B cell (primary cell): ENCODE results near the gene ACAP2. TPM values are rescaled to one million over a fixed set of nuclear protein-coding genes. Genes with fewer than 3 reads are reported as not detected.

ENCODE experiments used
- ATAC-seq: fragments of 200-7000 bp; cut with Tn5 transposase; one replicate; pipeline ENCODE4 v1.10.0; 2021; ENCODE audit warnings: low read depth, mild to moderate bottlenecking, moderate number of reproducible peaks, moderate library complexity
- CTCF ChIA-PET: fragments of 350-600 bp; sonication (Branson Sonifier 250); formaldehyde crosslinking; loops from one replicate; lab custom pipeline; 2021; ENCODE audit warnings: antibody characterized with exemption, inconsistent platforms; lab: Charles Lee
- POLR2A ChIA-PET: fragments of 350-600 bp; sonication (Branson Sonifier 250); formaldehyde crosslinking; loops from one replicate; lab custom pipeline; 2021; ENCODE audit warnings: antibody characterized with exemption; lab: Charles Lee
- DNase-seq: peaks from one replicate; pipeline ENCODE4 v3.0.0; 2013
- H2AFZ ChIP-seq: 2 replicates; pipeline ENCODE4 v1.6.1; 2012; ENCODE audit warnings: mild to moderate bottlenecking, low read depth, low read length; ENCODE audit not compliant: insufficient read depth, poor library complexity, severe bottlenecking
- H3K27ac ChIP-seq, 2 donors: 1 replicate in 1 of 2; 2 replicates in 1 of 2; pipeline ENCODE4 v1.5.1; 2012 to 2013; ENCODE audit warnings: low read length in 2 of 2, mild to moderate bottlenecking in 2 of 2, moderate library complexity in 1 of 2
- H3K27me3 ChIP-seq, 4 experiments: fragments of 200-600 bp in 1 of 4; sonication (generic) in 1 of 4; replicated peaks in 1 of 4; 1 replicate in 2 of 4; 2 replicates in 2 of 4; pipeline versions ENCODE4 v1.6.1 to v1.7.0; 2013 to 2016; ENCODE audit warnings: low read length in 3 of 4, mild to moderate bottlenecking in 2 of 4, mixed read lengths in 1 of 4, moderate library complexity in 1 of 4; ENCODE audit not compliant: insufficient read depth in 4 of 4, control insufficient read depth in 3 of 4; ENCODE audit errors: control extremely low read depth in 1 of 4
- H3K36me3 ChIP-seq, 2 experiments: replicated peaks in 1 of 2; 1 replicate in 1 of 2; 2 replicates in 1 of 2; pipeline versions ENCODE4 v1.6.1 to v1.7.1; 2013; ENCODE audit warnings: low read length in 1 of 2; ENCODE audit not compliant: insufficient read depth in 2 of 2, control insufficient read depth in 1 of 2; ENCODE audit errors: control extremely low read depth in 1 of 2, extremely low read depth in 1 of 2
- H3K4me1 ChIP-seq, 2 donors: fragments of 200-600 bp in 1 of 2; sonication (generic) in 1 of 2; 1 replicate in 1 of 2; 2 replicates in 1 of 2; pipeline versions ENCODE4 v1.5.1 to v1.6.1; 2013 to 2017; ENCODE audit warnings: low read length in 2 of 2; ENCODE audit not compliant: control insufficient read depth in 2 of 2, insufficient read depth in 2 of 2
- H3K4me2 ChIP-seq: replicated peaks from 2 replicates; pipeline ENCODE3; 2012; ENCODE audit warnings: mild to moderate bottlenecking, low read depth, low read length; ENCODE audit not compliant: poor library complexity, severe bottlenecking
- H3K4me3 ChIP-seq, 5 experiments: fragments of 200-600 bp in 1 of 5; sonication (generic) in 1 of 5; 1 replicate in 3 of 5; 2 replicates in 2 of 5; pipeline versions ENCODE4 v1.5.1 to v1.7.0; 2011 to 2016; ENCODE audit warnings: low read length in 4 of 5, mild to moderate bottlenecking in 4 of 5, low read depth in 2 of 5, control low read depth in 1 of 5, moderate library complexity in 1 of 5; ENCODE audit not compliant: insufficient read depth in 1 of 5; ENCODE audit errors: control extremely low read depth in 1 of 5, extremely low read depth in 1 of 5
- H3K79me2 ChIP-seq: fragments of 200-600 bp; sonication (generic); one replicate; pipeline ENCODE4 v1.6.0; 2016; ENCODE audit warnings: low read length; ENCODE audit not compliant: control insufficient read depth, insufficient read depth
- H3K9ac ChIP-seq: fragments of 200-600 bp; sonication (generic); 2 replicates; pipeline ENCODE4 v1.6.1; 2017; ENCODE audit warnings: mild to moderate bottlenecking, low read length, moderate library complexity
- H3K9me3 ChIP-seq, 3 donors: one replicate each; pipeline versions ENCODE4 v1.6.1 to v1.7.1; 2013; ENCODE audit warnings: low read length in 2 of 3; ENCODE audit not compliant: control insufficient read depth in 2 of 3, insufficient read depth in 1 of 3; ENCODE audit errors: control extremely low read depth in 1 of 3
- H4K20me1 ChIP-seq: 2 replicates; pipeline ENCODE4 v1.6.0; 2012; ENCODE audit warnings: mild to moderate bottlenecking, low read length; ENCODE audit not compliant: insufficient read depth, control insufficient read depth, poor library complexity, severe bottlenecking
- H3K27ac Mint-ChIP-seq: one replicate; pipeline ENCODE4 v1.8.0; 2021; ENCODE audit warnings: mixed read lengths
- H3K27me3 Mint-ChIP-seq: one replicate; pipeline ENCODE4 v1.8.0; 2021; ENCODE audit warnings: mixed read lengths
- H3K4me1 Mint-ChIP-seq: one replicate; pipeline ENCODE4 v1.8.0; 2021; ENCODE audit warnings: mixed read lengths
- H3K4me3 Mint-ChIP-seq: one replicate; pipeline ENCODE4 v1.8.0; 2021; ENCODE audit warnings: mixed read lengths
- H3K9me3 Mint-ChIP-seq: one replicate; pipeline ENCODE4 v1.8.0; 2022; ENCODE audit warnings: mixed read lengths; ENCODE audit not compliant: insufficient read depth
- EZH2 ChIP-seq: IDR thresholded peaks from 2 replicates; pipeline ENCODE4 v1.6.1; 2012; ENCODE audit warnings: borderline replicate concordance, low read depth, mild to moderate bottlenecking, moderate library complexity, low read length; ENCODE audit not compliant: insufficient read depth, poor library complexity, severe bottlenecking
- WGBS: methylation state at CpG from one replicate; pipeline ENCODE4 v1.1.5; 2013; ENCODE audit warnings: missing lambda C conversion rate; ENCODE audit not compliant: insufficient coverage; 5-methylcytosine and 5-hydroxymethylcytosine counted together
- intact Hi-C: fragments of 100-400 bp; cut with micrococcal nuclease; formaldehyde crosslinking; loops from one replicate; pipeline ENCODE4 v1.10.0; 2022
- polyA plus RNA-seq: library from polyadenylated mRNA; depleted of rRNA; stranded (reverse); fragments of >200 nt; gene quantifications from 2 replicates; pipeline ENCODE4 v1.2.3, GENCODE V29; 2012
- total RNA-seq, 2 donors: library from RNA; stranded (reverse); fragments of 120-200 nt in 1 of 2; gene quantifications; 1 replicate in 1 of 2; 2 replicates in 1 of 2; pipeline versions ENCODE4 v1.2.3 to v1.2.4, GENCODE V29; 2013 to 2022
- TF ChIP-seq, protein P1 (sequence below): fragments of 200-600 bp; IDR thresholded peaks from one replicate; pipeline ENCODE4 v1.8.0; 2022; ENCODE audit warnings: antibody characterized with exemption, mild to moderate bottlenecking

The ACAP2 gene
- total and polyA plus RNA-seq, 2 donors (not counting 1 experiment from before 2014, with no cell fraction given) = 18.6 to 113 TPM

DNA sequence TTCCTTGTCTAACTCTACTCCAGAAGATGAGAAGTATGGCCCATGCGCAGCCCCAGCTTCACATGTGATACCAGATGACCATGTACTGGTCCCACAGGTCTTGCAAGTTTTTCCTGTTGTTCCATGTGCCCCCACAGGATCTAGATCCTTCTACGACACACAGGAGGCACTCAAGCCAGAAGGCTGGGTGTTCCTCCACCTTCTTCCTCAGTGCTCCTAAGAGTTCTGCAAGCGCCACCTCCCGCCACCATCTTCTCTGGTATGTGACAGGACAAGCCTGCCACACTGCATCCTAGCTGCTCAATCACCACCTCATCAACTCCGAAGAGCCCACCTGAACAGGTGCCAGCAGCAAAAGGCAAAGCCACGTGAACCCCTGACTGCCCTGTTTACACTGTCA lies 214.9 kb downstream of the ACAP2 start:
- TF ChIP-seq, protein P1, sequence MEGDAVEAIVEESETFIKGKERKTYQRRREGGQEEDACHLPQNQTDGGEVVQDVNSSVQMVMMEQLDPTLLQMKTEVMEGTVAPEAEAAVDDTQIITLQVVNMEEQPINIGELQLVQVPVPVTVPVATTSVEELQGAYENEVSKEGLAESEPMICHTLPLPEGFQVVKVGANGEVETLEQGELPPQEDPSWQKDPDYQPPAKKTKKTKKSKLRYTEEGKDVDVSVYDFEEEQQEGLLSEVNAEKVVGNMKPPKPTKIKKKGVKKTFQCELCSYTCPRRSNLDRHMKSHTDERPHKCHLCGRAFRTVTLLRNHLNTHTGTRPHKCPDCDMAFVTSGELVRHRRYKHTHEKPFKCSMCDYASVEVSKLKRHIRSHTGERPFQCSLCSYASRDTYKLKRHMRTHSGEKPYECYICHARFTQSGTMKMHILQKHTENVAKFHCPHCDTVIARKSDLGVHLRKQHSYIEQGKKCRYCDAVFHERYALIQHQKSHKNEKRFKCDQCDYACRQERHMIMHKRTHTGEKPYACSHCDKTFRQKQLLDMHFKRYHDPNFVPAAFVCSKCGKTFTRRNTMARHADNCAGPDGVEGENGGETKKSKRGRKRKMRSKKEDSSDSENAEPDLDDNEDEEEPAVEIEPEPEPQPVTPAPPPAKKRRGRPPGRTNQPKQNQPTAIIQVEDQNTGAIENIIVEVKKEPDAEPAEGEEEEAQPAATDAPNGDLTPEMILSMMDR = no peak
- TF ChIP-seq EZH2 = no peak
- CTCF ChIA-PET = interaction anchor here (0.7 to 2.2 kb wide), 3 partner anchors 98 to 545 kb away, joined by 4 to 12 read pairs (median 5); no protein-coding TSS in a partner anchor

DNA sequence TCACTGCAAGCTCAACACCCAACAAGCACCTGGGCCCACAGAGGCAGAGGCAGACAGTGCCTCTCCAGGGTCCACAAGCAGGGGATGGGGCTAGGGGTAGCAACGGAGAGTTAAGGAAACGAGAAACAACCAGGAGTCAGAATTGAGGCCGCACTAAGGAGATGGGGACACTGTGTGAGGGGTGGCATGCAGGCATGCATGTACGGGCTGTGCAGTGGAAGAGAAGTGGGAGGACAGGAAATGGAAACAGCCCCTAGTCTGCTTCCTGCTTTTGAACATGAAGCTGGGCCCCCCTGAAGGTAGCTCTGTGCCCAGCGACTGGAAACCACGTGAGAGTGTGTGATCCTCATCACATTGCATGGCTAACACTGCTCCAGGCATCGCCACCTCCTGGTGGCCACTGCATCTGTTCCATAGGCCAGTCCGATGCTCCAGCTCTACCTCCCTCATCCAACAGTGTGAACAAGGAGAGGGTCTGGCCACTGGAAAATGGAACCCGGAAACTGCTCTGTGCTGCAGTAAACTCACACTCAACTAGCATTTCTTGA lies 215.8 kb downstream of the ACAP2 start:
- H4K20me1 ChIP-seq = no peaks in the 10 kb centered on the region
- H3K9ac ChIP-seq = no peak overlapping the region
- H2AFZ ChIP-seq = peak overlapping the region; percentile 31
- ChIA-PET POLR2A (interaction anchor here (0.7 kb wide), 1 partner anchor 76 kb away, joined by 3 read pairs; no protein-coding TSS in a partner anchor), CTCF (interaction anchor here (1.3 to 2.2 kb wide), 3 partner anchors 120 to 544 kb away, joined by 4 to 12 read pairs (median 5); no protein-coding TSS in a partner anchor)
- peaks cover 0 to 11% of the 10 kb centered on the region in 2 donors for H3K4me1 ChIP-seq
- H3K36me3 ChIP-seq = no peaks in the 10 kb centered on the region
- no peak for TF ChIP-seq EZH2
- TF ChIP-seq, protein P1 = no peak
- WGBS = 61% methylated on average over 8 of the region's 9 CpGs
- Mint-ChIP-seq H3K4me3 (no peak overlapping the region), H3K27me3 (no peaks in the 10 kb centered on the region), H3K27ac (no peak overlapping the region), H3K9me3 (peaks cover 2% of the 10 kb centered on the region), H3K4me1 (peaks cover 19% of the 10 kb centered on the region)
- DNase-seq (no peak), ATAC-seq (peak; percentile 36)
- H3K4me2 ChIP-seq = no peak overlapping the region
- H3K27ac ChIP-seq = no peak overlapping the region
- intact Hi-C loops = no loop called here
- no peaks in the 10 kb centered on the region for H3K9me3 ChIP-seq
- no peaks in the 10 kb centered on the region for H3K27me3 ChIP-seq
- H3K79me2 ChIP-seq = no peaks in the 10 kb centered on the region
- H3K4me3 ChIP-seq = no peak overlapping the region

More for the DNA sequence above, 214.9 kb downstream of the ACAP2 start:
- Mint-ChIP-seq H3K4me1 (peaks cover 19% of the 10 kb centered on the region), H3K27ac (no peak overlapping the region), H3K27me3 (no peaks in the 10 kb centered on the region), H3K4me3 (no peak overlapping the region), H3K9me3 (peaks cover 2% of the 10 kb centered on the region)
- Histone ChIP-seq H3K9ac (no peak overlapping the region), H3K27ac (no peak overlapping the region), H3K79me2 (no peaks in the 10 kb centered on the region), H3K27me3 (no peaks in the 10 kb centered on the region), H3K9me3 (no peaks in the 10 kb centered on the region), H3K4me2 (no peak overlapping the region), H3K4me1 (peaks cover 0 to 11% of the 10 kb centered on the region in 2 donors), H2AFZ (no peak overlapping the region), H3K4me3 (no peak overlapping the region), H3K36me3 (no peaks in the 10 kb centered on the region), H4K20me1 (no peaks in the 10 kb centered on the region)
- intact Hi-C loops = no loop called here
- WGBS = 97% methylated on average over 6 of the region's 6 CpGs
- ATAC-seq (no peak), DNase-seq (no peak)
- POLR2A ChIA-PET = no interaction called here
